Measurements from ENCODE around the gene CTXND1.

DNA sequence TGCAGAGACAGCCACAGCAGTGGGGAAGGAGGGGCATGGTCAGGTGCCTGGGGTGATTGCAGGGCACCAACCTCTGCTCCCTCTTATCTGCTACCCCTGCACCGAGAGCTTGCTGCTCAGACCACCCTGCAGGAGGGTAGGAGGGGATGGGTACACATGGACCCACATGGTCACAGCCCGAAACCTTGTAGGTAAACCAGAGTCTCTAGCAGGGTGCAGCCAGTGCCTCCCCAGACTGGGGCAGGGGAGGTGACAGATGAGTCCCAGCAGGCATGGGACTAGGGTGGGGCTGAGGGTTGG lies 50.0 kb downstream of the CTXND1 start:
- TF ChIP-seq EGR1 (IDR thresholded peaks at IDR 0.05) (no peak), EP300 (IDR thresholded peaks at IDR 0.05; ENCODE audit: borderline replicate concordance) (no peak), CEBPB (IDR thresholded peaks at IDR 0.05) (no peak)

Measured in Ishikawa (cell line).